GM10847 (cell line): ENCODE results near the gene MADD.

Experiments
- POLR2A ChIP-seq: IDR thresholded peaks from 2 replicates; pipeline ENCODE4 v1.6.1; 2011; ENCODE audit not compliant: insufficient read length; ENCODE audit errors: extremely low read depth

The MADD gene

DNA sequence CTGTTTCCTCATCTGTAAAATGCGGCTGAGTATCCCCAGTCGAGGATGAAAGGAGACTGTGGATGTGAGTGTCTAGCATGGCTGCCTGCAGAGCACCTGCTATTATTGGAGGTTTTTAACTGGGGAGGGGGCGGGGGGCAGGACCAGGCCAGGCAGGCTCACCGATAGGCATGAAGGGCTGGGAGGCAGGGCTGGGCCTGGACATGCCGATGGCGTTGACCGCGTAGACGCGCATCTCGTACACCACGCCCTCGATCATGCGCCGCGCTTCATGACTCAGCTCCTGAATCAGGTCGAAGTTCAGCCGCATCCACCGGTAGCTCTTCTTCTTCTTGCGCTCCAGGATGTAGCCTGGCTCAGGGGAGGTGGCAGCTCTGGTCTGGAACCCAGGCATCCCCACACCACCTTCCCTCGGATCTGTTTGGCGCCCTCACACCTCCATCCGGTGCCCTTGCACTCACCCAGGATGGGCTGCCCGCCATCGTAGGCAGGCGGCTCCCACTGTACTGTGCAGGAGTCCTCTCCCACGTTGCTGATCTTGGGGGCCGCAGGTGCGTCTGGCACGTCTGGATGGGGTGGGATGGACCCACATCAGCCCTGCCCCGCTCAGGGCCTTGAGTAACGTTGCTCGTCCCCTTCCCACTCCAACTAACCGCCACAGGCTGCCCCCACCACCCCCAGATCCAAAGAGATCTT is 67.4 kb downstream of the MADD start:
- TF ChIP-seq POLR2A = no peak

DNA sequence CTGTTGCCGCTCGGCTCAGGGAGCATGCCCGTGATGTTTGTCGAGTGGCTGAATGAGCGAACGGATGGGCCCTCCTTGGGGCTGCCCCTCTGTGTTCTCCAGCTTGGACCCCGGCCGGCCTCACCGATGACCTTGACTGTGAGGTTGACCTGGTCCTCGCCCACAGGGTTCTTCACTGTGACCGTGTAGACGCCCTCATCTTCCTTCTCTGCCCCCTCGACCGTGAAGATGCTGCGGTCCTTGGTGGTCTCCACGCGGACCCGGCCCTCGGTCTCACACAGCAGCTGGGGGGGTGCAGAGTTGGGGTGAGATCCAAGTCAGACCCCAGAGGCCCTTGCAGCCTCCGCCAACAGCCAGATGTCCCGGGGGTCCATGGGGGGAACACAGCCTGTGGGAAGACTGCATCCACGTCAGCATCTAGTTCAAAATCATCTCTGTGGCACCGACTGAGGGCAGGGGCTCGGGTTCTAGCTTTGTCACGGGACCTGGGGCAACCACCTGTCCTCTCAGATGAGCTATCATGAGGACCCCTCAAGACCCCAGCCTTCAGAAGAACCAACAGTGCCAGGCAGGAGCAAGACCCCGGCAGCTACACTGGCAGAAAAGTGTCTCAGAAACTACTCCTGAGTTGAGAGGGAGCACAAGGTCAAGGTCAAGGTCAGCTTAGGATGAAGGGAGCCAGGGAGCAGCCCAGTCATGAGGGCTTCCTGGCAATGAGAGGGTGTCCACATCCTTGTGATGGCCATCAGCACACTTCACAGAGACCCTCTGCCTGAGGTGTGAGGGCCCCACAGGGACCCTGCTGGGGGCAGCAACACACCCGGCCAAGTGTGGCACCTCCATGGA is 68.7 kb downstream of the MADD start:
- no peak for TF ChIP-seq POLR2A

DNA sequence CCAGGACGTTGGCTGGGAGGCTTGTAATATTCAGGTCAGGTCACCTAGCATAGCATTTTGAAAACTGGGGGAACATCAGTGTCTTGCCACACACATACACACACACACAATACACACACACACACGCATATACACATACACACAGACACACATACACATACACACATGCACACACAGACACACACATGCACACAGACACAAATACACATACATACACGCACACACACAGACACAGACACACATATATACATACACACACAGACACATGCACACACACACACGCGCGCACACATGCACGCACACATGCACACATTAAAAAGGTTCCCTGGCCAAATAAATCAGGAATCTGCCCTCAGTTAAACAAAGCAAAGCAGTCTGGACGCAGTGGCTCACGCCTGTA is 70.1 kb downstream of the MADD start:
- no peak for TF ChIP-seq POLR2A

DNA sequence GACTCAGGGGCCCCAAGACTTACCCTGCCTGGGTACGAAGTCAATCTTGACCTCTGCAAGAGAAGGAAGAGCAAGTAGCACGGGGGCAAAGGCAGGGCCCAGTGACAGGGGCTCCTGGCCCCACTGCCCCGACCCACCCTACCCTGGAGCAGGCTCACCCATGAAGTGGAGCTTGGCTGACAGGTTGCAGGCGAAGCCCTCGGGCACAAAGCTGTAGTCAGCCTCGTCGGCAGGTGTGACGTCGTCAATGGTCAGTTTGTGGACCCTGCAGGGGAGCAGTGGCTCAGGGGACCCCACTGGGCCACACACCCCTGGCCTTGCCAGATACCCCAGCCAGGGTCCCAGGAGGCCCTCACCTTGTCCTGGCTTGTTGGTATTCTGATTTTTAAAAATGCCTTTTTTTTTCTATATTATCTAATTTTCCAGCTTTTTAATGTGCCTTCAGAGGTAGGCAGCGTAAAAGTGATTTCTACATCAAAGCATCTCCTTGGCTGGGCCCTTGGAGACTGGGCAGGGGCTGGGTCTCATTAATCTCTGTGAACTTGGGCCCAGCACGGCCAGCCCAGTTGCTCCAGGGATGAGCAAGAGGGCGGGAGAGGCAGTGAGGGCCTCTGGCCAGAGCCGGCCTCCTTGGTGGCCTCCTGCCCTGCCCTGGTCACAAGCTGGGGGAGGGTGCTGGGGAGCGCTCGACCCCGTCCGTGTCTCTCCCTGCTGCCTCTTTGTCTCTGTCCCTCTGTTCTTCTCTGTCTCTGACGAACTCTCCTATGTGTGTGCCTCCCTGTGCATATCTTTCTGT is 71.2 kb downstream of the MADD start:
- TF ChIP-seq POLR2A = no peak

DNA sequence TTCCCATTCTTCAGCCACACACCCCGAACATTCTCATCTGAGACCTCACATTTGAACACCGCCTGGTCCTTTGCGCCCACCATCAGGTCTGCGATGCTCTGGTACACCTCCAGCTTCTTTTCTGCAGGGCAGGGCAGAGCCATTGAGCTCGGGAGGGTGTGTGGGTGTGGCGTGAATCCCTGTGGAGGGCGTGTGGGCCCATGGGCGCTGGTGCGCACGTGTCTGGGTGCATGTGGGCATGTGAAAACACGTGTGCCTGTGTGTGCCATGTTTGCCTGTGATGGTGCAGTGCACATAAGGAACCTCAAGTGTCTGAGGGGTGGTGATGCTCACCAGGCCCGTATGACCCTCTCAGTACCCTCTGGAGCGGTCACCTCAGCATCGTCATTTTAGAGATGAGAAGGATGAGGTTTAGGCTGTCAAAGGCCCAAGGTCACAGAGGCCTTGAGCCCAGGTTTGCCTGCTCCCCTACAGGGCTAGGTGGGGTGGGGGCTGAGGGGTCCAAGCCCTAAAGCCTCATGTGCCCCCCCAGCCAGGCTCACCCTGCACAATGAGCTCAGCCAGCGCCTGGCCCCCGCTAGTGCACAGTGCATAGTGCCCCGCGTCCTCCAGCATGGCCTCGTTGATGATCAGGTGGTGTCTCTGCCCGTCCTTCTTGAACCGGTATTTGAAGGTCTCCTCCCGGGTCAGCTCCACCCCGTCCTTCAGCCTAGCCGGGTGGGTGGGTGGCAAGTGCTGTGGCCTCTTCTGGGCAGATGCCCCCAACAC is 72.3 kb downstream of the MADD start:
- no peak for TF ChIP-seq POLR2A

DNA sequence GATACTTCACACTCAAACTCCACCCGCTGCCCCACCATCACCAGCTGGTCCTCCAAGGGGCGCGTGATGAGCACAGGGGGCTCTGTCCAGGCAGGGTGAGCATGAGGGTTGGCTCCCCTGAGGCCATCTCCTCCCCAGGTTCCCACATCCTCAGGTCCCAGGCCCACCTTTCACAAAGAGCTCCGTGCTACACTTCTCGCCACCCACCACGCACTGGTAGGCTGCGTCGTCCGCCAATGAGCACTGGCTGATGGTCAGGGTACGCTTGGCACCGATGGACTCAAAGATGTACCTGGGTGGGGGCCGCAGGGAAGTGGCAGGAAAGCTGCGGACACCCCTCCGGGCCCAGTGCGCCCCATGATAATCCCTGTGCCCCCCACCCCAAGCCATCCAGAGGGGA is 72.9 kb downstream of the MADD start:
- no peak for TF ChIP-seq POLR2A

DNA sequence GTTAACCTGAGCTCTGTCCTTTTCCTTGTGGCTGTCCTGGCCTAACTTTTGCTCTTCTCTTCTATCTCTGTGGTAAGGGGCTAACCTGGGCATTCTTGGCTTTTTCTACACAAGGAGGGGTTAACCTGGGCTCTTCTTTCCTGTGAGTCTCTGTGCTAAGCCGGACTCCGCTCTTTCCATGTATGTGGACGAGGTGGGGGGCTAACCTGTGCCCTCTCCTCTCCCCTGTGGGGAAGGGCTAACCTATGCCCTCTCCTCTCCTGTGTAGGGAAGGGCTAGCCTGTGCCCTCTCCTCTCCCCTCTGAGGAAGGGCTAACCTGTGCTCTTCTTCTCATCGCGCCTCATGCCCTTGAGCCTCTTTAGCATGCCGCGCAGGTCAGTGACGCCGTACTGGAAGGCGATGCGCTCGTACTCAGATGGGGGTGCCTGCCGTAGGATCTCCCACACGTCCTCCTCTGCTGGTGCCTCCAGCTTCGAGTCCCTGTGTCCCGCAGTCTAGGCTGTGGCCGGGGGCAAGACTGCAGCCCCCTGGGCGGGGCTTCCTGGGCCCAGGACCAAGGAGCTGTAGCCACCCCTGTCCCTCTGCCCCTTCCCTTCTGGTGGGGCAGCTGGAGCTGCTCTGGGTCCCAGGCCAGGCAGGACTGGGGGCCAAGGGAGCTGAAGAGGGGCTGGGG is 76.1 kb downstream of the MADD start:
- TF ChIP-seq POLR2A = no peak

DNA sequence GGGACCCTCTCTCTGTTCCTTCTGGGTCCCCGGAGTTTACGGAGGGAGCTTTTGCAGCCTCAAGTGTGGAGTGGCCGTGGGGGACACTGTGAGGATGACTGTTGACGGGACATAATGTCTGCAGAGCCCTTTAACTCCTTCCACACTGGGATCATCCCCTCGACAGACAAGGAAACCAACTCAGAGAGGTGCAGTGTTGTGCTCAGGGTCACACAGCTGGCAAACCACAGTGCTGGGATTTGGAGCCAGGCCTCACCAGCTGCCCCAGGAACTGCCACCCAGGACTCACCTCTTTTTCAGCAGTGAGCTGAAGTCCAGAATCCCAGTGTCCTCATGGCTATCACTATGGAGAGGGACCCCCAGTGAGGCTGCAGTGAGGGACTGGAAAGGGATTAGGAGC is 77.2 kb downstream of the MADD start:
- TF ChIP-seq POLR2A = no peak

DNA sequence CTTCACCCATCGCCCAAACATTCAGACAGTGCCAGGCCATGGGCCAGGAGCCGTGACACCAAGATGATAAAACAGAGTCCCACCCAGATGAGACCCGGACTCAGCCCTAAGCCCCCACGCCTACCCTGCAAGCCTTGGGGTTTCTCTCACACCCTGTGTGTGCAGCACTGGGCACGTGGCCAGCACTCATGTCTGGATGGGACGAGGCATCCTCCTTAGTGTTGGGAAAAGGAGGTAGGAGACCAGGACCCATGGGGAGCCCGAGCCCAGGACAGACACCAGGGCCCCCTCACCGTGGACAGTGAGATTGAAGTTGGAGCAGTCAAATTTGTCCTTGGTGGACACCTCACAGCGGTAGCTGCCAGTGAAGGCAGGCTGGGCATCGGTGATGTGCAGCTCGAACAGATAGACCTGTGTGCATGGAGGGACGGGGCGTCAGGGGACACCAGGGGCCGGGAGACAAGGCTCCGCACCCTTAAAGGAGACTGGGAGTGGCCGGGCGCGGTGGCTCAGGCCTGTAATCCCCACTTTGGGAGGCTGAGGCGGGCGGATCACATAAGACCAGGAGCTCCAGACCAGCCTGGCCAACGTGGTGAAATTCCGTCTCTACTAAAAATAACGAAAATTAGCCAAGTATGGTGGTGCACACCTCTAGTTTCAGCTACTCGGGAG is 78.3 kb downstream of the MADD start:
- TF ChIP-seq POLR2A = no peak

DNA sequence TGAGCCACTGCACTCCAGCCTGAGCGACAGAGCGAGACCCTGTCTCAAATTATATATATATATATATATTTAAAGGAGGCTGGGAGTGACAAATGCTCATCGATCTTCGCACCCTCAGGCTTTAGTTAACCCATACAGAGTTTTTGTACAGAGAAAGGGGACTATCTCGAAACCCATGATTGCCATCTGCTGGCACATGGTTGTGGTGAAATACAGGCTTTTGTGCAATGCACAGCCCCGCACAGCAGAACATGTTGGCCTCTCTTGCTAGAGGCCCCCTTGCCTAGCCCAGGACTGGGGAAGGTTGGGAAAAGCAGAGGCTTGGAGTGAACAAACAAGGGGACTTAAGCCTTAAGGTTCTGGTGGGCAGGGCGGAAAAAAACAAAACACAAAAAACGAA is 78.9 kb downstream of the MADD start:
- TF ChIP-seq POLR2A = no peak

DNA sequence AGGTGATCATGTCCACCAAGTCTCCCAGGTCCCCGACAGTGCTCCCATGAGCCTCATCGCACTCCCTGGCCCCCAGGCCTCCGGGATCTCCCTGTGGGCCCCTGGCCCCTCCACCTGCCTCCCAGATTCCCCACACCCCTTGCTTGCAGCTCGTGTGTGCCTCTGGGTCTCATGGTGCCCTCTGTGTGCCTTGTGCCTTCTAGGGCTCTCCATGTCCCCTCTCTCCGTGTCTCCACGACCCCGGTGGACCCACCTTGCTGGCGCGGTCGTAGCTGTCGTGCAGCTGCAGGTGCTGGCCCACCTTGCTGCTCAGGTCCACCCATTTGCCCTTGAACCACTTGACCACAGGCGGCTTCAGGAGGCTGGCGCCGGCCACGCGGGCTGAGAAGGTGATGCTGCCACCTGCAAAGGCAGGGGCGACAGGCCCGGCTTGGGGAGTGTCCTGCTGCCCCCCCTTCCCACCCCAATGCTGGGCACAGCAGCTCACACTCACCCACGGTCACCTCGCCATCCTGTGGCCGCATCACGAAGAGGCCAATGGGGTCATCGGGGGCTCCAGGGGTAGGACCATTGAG is 79.7 kb downstream of the MADD start:
- TF ChIP-seq POLR2A = no peak

DNA sequence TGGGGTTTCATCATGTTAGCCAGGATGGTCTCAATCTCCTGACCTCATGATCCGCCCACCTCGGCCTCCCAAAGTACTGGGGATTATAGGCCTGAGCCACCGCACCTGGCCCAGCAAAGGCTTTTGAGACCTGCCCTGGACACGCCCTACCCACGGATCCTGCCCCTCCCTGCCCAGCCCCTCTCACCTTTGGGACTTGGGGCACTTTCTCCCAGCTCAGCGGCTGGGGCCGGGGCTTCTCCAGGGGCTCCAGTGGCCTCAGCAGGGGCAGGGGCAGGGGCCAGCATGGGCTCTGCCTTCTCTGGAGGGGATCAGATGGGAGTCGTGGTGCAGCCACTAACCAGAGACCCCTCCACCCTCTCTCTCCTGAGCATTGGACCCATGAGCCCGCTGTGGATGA is 80.4 kb downstream of the MADD start:
- no peak for TF ChIP-seq POLR2A

DNA sequence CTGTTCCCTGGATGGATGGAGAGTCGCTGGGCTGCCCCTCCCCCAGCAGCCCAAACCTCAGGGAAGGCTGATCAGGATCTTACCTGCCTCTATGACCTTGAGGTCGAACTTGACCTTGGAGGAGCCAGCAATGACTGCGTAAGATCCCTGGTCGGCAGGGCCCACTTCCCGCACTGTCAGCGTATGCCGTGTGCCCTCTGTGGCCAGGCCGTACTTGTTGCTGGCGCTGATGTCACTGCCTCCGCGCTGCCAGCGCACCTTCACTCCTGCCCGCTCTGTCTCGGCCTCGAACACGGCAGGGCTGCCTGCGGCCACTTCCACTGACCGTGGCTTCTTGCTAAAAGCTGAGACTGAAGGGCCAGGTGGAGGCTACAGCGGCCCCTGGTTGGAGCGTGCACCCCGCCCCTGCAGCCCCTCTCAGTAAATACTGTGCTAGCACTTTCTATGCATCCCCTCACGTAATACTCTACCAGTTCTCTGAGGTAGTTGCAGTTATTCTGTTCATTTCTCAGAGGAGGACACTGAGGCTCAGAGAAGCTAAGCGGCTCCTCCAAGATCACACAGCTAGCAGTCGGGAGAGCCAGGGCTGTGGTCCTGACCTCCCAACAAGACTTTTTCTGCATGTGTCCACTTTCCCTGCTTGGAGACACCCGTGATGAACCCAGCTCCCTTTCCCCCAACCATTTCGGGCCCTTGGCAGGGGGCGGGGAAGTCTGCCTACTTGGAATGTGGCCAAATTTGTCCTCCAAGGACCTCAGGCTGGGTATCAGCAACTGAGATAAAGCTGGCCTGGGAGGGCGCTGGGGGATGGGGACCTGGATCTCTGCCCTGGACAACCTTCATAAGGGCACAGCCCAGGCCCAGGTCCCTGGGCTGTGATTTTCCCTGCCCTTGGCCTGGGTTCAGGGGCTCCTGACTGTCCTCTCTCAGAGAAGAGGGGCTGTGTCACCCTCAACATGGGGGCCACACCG is 81.5 kb downstream of the MADD start:
- TF ChIP-seq POLR2A = no peak

DNA sequence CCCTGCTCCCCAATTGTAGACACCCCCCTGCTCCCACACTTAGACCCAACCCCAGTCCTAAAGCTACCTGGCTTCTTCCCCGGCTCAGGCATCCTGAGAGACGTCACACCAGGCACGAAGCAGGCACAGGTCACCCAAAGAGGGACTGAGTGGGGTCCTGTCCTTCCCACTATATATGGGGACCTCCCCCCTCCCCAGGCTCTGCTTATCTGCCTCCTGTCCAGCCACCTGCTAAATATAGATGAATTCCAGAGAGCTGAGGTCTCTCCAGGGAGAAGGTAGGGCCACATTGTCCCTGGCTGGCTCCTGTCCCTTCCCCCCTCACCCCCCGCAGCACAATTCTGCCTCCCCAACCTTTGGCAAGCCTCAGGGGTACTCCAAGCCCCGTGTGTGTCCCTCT is 82.6 kb downstream of the MADD start, which contains the start of gene MYBPC3:
Gene MYBPC3, minus strand, starts transcription at position 147 of the 400 bp plus-strand sequence. Its CDS starts 55 bp downstream, at position 92.
- no peak for TF ChIP-seq POLR2A
